Left ventricle myocardium inferior (tissue), 1 donor: ENCODE data around the gene TTC34. TPM values are rescaled to one million over a fixed set of nuclear protein-coding genes. Genes with fewer than 3 reads are reported as not detected.

Experiments used
- DNase-seq: peaks from one replicate; pipeline ENCODE4 v3.0.0-alpha.2; 2020
- H3K27ac ChIP-seq: fragments of 200-600 bp; replicated peaks from 2 replicates; pipeline ENCODE4 v1.8.0; 2021
- H3K27me3 ChIP-seq: fragments of 200-600 bp; 2 replicates; pipeline ENCODE4 v1.8.0; 2021; ENCODE audit warnings: low read depth
- H3K36me3 ChIP-seq: fragments of 200-600 bp; 2 replicates; pipeline ENCODE4 v1.8.0; 2021
- H3K4me1 ChIP-seq: fragments of 200-600 bp; 2 replicates; pipeline ENCODE4 v1.8.0; 2021
- H3K4me3 ChIP-seq: fragments of 200-600 bp; 2 replicates; pipeline ENCODE4 v1.8.0; 2021; ENCODE audit warnings: mild to moderate bottlenecking, moderate library complexity
- H3K9me3 ChIP-seq: fragments of 200-600 bp; replicated peaks from 2 replicates; pipeline ENCODE4 v1.8.0; 2021
- CTCF ChIP-seq: fragments of 200-600 bp; IDR thresholded peaks from 2 replicates; pipeline ENCODE4 v1.8.0; 2021; ENCODE audit warnings: antibody characterized with exemption, mild to moderate bottlenecking, borderline replicate concordance
- intact Hi-C: fragments of 100-400 bp; cut with micrococcal nuclease; formaldehyde crosslinking; loops from one replicate; pipeline ENCODE4 v1.11.0; 2022
- total RNA-seq: library from RNA; stranded (reverse); fragmentation: NEBNext Ultra II Directional; extraction: Animal tissue kit (Norgen Biotek cat#: 25700); gene quantifications from one replicate; pipeline ENCODE4 v1.2.1, GENCODE V29; 2021
- donor health status: DM: no; HTN: yes; CAD: no; lungs with severe emphysema.

The TTC34 gene
- total RNA-seq, 1 donor from 2014 or later, result 0.91 TPM

DNA sequence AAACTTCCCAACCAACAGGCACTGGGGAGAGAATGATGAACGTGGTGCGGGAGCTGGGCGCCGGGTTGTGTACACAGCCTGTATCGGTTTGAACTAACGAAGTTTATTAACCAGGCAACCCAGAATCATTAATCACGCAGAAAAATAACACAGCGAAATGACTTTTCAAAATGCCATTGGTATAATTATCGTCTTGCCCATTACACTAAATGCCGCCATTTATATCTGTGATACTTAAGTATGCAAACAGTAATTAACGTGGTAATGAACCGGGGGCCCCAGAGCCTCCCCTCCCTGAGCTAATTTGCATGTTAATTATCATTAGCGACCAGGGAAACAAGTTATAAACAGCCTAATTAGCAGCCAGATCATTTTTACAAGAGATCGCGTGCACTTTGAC lies 5.1 kb upstream of the TTC34 start:
- Histone ChIP-seq H3K4me1 (no peaks in the 10 kb centered on the region), H3K27ac (no peak overlapping the region), H3K9me3 (no peaks in the 10 kb centered on the region), H3K27me3 (peaks cover 99% of the 10 kb centered on the region), H3K4me3 (no peak overlapping the region), H3K36me3 (no peaks in the 10 kb centered on the region)
- intact Hi-C loops, result no loop called here
- DNase-seq, result no peak
- no peak for TF ChIP-seq CTCF

DNA sequence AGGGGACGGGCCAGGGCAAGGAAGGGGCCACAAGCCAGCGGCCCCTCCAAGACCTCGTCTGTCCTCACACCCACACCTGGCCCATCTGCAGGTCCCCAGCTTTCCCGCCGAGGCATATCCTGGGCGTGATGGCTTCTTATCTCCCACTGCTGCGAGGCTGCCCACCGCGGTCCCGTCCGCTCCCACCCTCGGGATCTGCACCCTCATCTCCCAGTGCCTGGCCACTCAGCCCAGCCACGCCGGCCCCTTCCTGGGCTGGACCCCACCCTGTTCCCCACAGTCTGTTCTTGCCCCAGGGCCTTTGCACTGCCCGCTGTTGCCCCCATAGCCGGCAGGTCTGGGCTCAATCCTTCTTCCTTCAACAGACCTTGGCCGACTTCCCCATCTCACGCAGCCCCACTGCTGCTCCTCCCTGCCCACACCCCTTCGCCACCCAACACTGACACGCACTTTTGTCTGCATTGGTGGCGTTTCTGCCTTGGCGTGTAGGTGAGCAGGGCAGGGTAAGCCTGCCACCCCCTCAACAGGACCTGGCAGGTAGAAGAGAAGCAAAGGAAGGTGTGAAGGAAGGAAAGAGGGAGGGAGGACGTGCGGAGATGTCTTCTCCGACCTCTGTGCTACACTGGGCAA lies 4.4 kb upstream of the TTC34 start:
- H3K27ac ChIP-seq, result no peak overlapping the region
- DNase-seq, result no peak
- no peak for TF ChIP-seq CTCF
- intact Hi-C loops, result no loop called here
- peaks cover 100% of the 10 kb centered on the region for H3K27me3 ChIP-seq
- H3K4me1 ChIP-seq, result no peaks in the 10 kb centered on the region
- H3K9me3 ChIP-seq, result no peaks in the 10 kb centered on the region
- no peaks in the 10 kb centered on the region for H3K36me3 ChIP-seq
- H3K4me3 ChIP-seq, result no peak overlapping the region

GRCh38 chr1:2804628-2805351 lies 3.3 kb upstream of the TTC34 start:
- Histone ChIP-seq H3K9me3 (no peaks in the 10 kb centered on the region), H3K27me3 (peaks cover 100% of the 10 kb centered on the region), H3K36me3 (no peaks in the 10 kb centered on the region), H3K4me3 (no peak overlapping the region), H3K4me1 (no peaks in the 10 kb centered on the region), H3K27ac (no peak overlapping the region)
- no peak for DNase-seq
- no peak for TF ChIP-seq CTCF
- intact Hi-C loops, result no loop called here

GRCh38 chr1:2803931-2804627 lies 2.6 kb upstream of the TTC34 start:
- no peak overlapping the region for H3K4me3 ChIP-seq
- no peaks in the 10 kb centered on the region for H3K36me3 ChIP-seq
- no peaks in the 10 kb centered on the region for H3K9me3 ChIP-seq
- no peak for TF ChIP-seq CTCF
- DNase-seq, result no peak
- peaks cover 100% of the 10 kb centered on the region for H3K27me3 ChIP-seq
- H3K4me1 ChIP-seq, result no peaks in the 10 kb centered on the region
- intact Hi-C loops, result no loop called here
- no peak overlapping the region for H3K27ac ChIP-seq

DNA sequence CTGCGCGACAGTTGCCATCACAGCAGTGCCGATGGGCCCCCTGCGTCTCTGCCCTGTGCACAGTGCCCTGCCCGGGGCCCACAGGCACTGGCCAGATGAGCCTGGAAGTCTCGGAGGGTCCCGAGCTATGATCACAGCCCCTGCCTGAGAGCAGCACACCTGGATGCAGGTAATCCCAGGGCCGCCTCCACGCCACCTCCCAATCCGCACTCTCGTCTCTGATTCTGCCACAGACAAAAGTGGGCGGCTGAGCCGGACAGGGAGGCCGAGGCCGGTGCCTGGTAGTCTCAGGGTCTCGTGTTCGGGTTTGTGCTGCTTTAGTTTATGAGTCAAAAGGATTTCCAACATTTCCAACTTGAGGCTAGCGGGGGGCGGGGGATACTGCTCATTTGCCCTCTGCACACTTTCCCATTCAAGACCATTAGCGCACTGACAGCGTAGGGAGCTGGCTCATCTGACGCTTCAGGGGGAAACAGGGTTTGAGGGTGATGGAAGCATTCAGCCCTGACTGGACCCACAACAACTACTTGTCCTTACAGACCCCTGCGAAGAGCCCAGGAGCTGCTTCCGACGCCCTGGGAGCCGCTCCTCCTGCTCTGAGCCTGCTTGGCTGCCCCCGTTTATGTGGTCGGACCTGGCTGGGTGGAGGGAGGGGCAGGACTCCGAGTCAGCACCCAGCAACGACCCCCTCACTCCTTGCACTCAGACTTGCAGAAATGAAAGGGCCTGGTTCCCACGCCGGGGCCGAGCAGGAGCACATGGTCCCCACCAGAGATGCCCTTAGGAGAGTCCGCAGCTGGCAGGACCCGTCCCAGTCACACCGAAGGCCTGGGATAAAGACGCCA lies 1.8 kb upstream of the TTC34 start:
- H3K27me3 ChIP-seq, result peaks cover 94% of the 10 kb centered on the region
- TF ChIP-seq CTCF, result no peak
- H3K9me3 ChIP-seq, result no peaks in the 10 kb centered on the region
- DNase-seq, result no peak
- no peak overlapping the region for H3K27ac ChIP-seq
- no peak overlapping the region for H3K4me3 ChIP-seq
- no peaks in the 10 kb centered on the region for H3K36me3 ChIP-seq
- H3K4me1 ChIP-seq, result no peaks in the 10 kb centered on the region
- intact Hi-C loops, result no loop called here
